ENCODE data around the gene DCAF11. TPM values are rescaled to one million over a fixed set of nuclear protein-coding genes. Genes with fewer than 3 reads are reported as not detected.

Gene DCAF11
- total RNA-seq, 1 donor = 47.9 TPM

- DNase-seq (ENCODE audit: low read depth) = no peak
- TF ChIP-seq CTCF (IDR thresholded peaks at IDR 0.05; ENCODE audit: insufficient read depth, low read depth, low read length) = no peak
- no peak overlapping the region for H3K4me3 ChIP-seq (ENCODE audit: low read depth, low read length)
These were observed 41.4 kb upstream of the DCAF11 start for GRCh38 chr14:24072881-24073877.

GRCh38 chr14:24074625-24075484 is 39.7 kb upstream of the DCAF11 start:
- no peak for DNase-seq (ENCODE audit: low read depth)
- TF ChIP-seq CTCF (IDR thresholded peaks at IDR 0.05; ENCODE audit: insufficient read depth, low read depth, low read length) = no peak
- H3K4me3 ChIP-seq (ENCODE audit: low read depth, low read length) = no peak overlapping the region

- no peak overlapping the region for H3K4me3 ChIP-seq (ENCODE audit: low read depth, low read length)
- TF ChIP-seq CTCF (IDR thresholded peaks at IDR 0.05; ENCODE audit: insufficient read depth, low read depth, low read length) = no peak
- no peak for DNase-seq (ENCODE audit: low read depth)
These were observed 38.9 kb upstream of the DCAF11 start for GRCh38 chr14:24075485-24076301.

- H3K4me3 ChIP-seq (ENCODE audit: low read depth, low read length) = no peak overlapping the region
- TF ChIP-seq CTCF (IDR thresholded peaks at IDR 0.05; ENCODE audit: insufficient read depth, low read depth, low read length) = no peak
- no peak for DNase-seq (ENCODE audit: low read depth)
These were observed 38.3 kb upstream of the DCAF11 start for GRCh38 chr14:24076302-24076601.

GRCh38 chr14:24077086-24077485 is 37.5 kb upstream of the DCAF11 start:
- TF ChIP-seq CTCF (IDR thresholded peaks at IDR 0.05; ENCODE audit: insufficient read depth, low read depth, low read length) = no peak
- no peak overlapping the region for H3K4me3 ChIP-seq (ENCODE audit: low read depth, low read length)
- no peak for DNase-seq (ENCODE audit: low read depth)

GRCh38 chr14:24078146-24078545 is 36.4 kb upstream of the DCAF11 start:
- H3K4me3 ChIP-seq (ENCODE audit: low read depth, low read length) = no peak overlapping the region
- DNase-seq (ENCODE audit: low read depth) = no peak
- no peak for TF ChIP-seq CTCF (IDR thresholded peaks at IDR 0.05; ENCODE audit: insufficient read depth, low read depth, low read length)
